GM19324 (cell line): ENCODE measurements around the gene TBC1D32.
A peak's percentile ranks its signal among the peaks of the same experiment; 100 is the strongest.
"Not testable (repeated sequence)": the region's sequence is repeated elsewhere in the genome, so short reads cannot be mapped to it uniquely, and the experiment has no call there.

ENCODE experiments used
- ATAC-seq: cut with Tn5 transposase; IDR thresholded peaks from one replicate; pipeline ENCODE4 v1.9.1; 2021; ENCODE audit warnings: mild to moderate bottlenecking, moderate library complexity; ENCODE audit not compliant: unreplicated experiment, low FRiP score

The TBC1D32 gene

DNA sequence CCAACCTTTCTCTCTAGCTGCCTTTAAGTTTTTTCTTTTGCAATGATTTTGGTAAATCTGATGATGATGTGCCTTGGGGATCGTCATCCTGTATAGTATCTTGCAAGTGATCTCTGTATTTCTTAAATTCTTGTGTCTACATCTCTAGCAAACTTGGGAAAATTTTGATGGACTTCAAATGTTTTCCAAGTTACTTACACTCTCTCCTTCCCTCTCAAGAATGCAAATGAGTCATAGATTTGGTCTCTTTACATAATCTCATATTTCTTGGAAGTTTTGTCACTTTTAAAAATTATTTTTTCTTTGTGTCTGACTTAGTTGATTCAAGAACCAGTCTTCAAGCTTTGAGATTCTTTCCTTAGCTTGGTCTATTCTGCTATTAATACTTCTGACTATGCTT is 176.4 kb downstream of the TBC1D32 start:
- no peak for ATAC-seq

DNA sequence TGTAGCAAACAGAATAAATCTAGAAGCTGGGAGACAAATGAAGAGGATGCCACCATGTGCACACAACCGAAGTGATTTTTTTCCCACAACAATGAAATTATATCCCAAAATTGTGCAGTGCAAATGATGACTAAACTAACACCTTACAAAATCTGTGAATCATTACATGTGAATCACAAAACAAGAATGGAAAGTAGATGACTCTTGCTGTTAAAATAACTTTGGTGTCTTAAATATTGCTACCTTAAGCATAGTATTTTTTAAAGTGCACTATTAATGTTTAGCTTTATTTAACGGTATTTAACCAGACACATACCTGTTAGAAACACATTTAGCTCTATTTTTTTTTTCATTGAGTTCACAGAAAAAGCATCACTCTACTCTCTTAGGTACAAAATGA is 190.8 kb downstream of the TBC1D32 start:
- no peak for ATAC-seq

DNA sequence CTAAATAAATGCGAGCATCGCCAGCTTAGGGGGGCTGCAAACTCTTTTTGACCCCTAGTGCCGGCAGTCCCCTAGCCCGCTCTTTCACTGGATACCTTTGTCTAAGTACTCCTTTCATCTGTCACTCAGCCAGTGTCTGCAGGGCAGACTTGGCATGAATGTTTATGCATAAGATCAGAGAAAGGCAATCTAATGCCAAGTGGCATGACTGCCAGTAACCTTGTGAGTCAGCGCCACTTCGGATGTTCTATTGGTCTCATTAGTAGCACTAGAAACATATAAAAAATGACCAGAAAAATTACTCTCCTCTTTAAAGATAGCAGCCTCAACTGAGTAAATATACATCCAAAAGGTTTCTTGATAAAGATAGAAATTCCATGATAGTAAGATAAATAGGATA is 192.2 kb downstream of the TBC1D32 start:
- no peak for ATAC-seq

GRCh38 chr6:121135425-121135824 is 198.9 kb downstream of the TBC1D32 start:
- ATAC-seq, result no peak

- no peak for ATAC-seq
Measured at GRCh38 chr6:121134922-121135321, 199.4 kb downstream of the TBC1D32 start.

- no peak for ATAC-seq
Measured at GRCh38 chr6:121124600-121124999, 209.7 kb downstream of the TBC1D32 start.

- ATAC-seq, result no peak
Measured at GRCh38 chr6:121112356-121112755, 221.9 kb downstream of the TBC1D32 start.

GRCh38 chr6:121110733-121111132 is 223.5 kb downstream of the TBC1D32 start:
- no peak for ATAC-seq

DNA sequence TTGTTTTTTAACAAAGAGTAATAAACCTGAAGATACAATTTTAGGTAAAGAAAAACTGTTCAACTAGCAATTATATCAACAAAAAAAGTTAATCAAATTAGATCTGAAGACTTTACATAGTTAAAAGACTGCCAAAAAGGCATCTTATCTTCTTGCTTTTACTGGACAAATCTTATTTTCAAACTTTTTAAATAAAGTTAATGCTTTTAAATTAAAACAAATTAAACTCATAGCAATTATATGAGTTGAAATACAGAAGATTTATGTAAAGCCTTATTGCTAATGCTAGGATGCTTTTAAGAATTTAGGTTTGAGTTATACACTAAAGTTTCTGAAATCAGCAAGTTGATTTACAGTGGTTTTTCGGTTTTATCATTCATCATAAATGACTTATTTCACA is 227.3 kb downstream of the TBC1D32 start:
- no peak for ATAC-seq

DNA sequence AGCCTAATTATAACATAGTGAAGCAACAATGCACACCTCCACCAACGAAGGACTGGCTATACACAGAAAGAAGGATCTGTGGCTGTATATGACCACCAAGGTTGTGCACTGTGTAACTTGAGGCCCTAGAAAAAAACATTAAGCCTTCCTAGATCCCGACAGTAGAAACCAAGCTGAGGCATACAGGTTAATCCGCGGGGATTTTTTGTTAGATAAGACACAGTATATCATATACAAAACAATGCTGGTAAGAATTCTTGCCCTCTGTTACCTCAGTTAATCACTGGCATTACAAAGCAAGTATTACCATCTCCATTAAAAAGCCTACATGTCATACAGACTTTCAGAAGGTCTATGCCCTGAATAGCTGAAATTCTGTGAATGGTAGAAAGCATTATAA is 228.8 kb downstream of the TBC1D32 start:
- no peak for ATAC-seq

GRCh38 chr6:121093928-121094327 is 240.4 kb downstream of the TBC1D32 start:
- ATAC-seq, result no peak

- ATAC-seq, result no peak
Measured at GRCh38 chr6:121090492-121090891, 243.8 kb downstream of the TBC1D32 start.

DNA sequence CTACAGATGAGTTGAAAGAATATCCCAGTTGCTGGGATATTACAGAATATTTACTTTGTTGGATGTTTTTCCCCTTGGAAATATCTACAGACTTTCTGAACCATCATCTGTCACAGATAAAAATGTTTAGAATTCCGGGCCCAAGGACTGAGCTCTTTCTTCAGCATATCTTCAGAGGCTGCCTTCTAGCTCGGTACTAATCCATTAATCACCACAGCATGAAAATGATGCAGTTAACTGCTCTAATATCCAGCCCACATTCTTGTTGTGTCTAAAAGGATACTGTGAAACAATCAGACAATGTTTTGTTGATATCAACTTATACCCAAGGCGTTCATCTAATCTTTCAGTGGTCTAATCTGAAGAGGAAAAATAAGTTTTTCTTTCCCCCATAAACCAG is 247.4 kb downstream of the TBC1D32 start:
- no peak for ATAC-seq

- ATAC-seq, result no peak
Measured at GRCh38 chr6:121076119-121076518, 258.2 kb downstream of the TBC1D32 start.

DNA sequence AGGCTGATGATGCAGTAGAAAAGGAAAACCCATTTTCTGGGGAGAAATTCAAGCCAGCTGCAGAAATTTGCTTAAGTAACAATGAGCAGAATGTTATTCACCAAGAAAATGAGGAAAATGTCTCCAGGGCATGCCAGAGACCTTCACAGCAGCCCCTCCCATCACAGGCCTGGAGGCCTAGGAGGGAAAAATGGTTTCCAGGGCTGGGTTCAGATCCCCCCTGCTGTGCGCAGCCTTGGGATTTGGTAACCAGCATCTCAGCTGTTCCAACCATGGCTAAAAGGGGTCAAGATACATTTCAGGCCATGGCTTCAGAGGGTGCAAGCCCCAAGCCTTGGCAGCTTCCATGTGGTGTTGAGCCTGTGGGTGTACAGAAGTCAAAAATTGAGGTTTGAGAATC is 265.5 kb downstream of the TBC1D32 start:
- not testable (repeated sequence) for ATAC-seq

DNA sequence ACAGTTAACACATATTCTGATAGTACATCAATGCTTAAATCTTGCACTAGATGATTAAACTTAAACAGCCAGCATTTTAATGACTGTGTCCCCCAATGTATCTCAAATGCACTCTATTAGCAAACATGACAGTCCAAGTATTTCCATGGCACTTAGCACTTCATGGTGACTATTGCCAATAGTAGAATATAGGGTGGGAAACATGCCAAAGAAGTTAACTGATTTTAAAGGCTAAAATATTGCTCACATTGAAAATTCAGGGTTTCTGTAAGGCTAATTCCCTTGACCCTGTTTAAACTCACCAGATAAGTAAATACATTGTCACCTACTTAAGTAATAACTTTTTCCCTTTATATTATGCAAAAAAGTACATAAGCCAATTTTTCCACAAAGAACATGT is 266.9 kb downstream of the TBC1D32 start:
- no peak for ATAC-seq

DNA sequence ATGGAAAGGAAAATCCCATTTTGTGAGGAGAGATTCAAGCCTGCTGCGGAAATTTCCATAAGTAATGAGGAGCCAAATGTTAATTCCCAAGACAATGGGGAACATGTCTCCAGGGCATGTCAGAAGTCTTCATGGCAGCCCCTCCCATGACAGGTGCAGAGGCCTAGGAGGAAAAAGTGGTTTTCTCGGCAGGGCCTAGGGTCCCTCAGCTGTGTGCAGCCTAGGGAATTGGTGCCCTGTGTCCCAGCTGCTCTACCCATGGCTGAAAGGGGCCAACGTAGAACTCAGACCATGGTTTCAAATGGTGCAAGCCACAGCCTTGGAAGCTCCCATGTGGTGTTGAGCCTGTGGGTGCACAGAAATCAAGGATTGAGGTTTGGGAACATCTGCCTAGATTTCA is 269.9 kb downstream of the TBC1D32 start:
- ATAC-seq, result no peak

- peak; percentile 78 for ATAC-seq
Measured at GRCh38 chr6:121055572-121056163, 278.6 kb downstream of the TBC1D32 start.

DNA sequence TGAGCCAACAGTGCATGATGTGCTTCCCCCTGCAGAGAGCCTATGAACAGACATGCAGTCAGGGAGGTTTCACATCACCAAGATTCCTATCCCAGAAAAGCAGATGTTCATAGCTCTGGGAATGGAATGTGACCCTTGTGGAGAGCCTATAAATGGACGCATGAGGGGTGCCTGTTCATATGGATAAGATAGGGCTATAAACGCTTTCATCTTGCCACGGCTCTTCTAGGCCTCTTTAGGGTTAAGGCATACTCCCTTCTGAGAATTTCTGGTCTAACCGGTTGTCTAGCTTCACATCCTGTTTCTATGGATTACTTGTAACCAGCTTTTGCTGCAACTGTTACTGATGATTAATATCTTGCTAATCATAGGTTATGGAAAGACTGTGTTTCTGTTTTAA is 285.7 kb downstream of the TBC1D32 start:
- ATAC-seq, result not testable (repeated sequence)

- not testable (repeated sequence) for ATAC-seq
Measured at GRCh38 chr6:121044905-121045304, 289.4 kb downstream of the TBC1D32 start.

- ATAC-seq, result not testable (repeated sequence)
Measured at GRCh38 chr6:121043706-121044105, 290.6 kb downstream of the TBC1D32 start.

- not testable (repeated sequence) for ATAC-seq
Measured at GRCh38 chr6:121043211-121043610, 291.1 kb downstream of the TBC1D32 start.

DNA sequence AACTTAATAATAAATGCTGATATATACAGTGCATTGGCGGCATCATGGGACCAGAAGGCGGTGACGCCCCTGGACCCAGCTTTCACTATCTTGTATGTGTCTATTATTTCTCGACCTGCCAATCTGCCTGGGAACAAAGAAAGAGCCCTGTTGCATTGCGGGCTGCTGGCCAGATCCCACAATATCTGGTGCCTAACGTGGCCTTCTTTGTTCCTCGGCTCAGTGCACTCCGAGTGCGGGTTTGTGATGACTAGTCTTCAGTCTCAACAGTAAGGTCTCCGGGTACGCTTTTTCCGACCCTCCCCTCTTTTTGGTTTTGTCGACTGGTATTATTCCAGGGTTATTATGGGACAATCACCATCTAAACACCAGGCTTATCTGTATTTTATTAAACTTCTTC is 291.5 kb downstream of the TBC1D32 start:
- no peak for ATAC-seq
